Endothelial cell of umbilical vein (primary cell): ENCODE measurements around the gene SYCE1L.
"Not testable (repeated sequence)": the region's sequence is repeated elsewhere in the genome, so short reads cannot be mapped to it uniquely, and the experiment has no call there.

Experiments
- EZH2 ChIP-seq: IDR thresholded peaks from 2 replicates; pipeline ENCODE4 v1.6.1; 2012; ENCODE audit warnings: borderline replicate concordance, low read depth, mild to moderate bottlenecking, moderate library complexity, low read length, inconsistent platforms; ENCODE audit not compliant: severe bottlenecking
- FOS ChIP-seq: IDR thresholded peaks from 2 replicates; pipeline ENCODE4 v1.6.1; 2011; ENCODE audit warnings: mild to moderate bottlenecking, low read length, moderate library complexity, borderline replicate concordance; ENCODE audit not compliant: insufficient read depth
- GATA2 ChIP-seq: IDR thresholded peaks from 2 replicates; pipeline ENCODE4 v1.7.0; 2011; ENCODE audit warnings: low read depth, mild to moderate bottlenecking, moderate library complexity, mixed read lengths, low read length; ENCODE audit not compliant: insufficient read length, insufficient read depth
- JUN ChIP-seq: IDR thresholded peaks from 2 replicates; pipeline ENCODE4 v1.6.1; 2011; ENCODE audit warnings: borderline replicate concordance, low read depth; ENCODE audit not compliant: insufficient read length, insufficient read depth
- MYC ChIP-seq: IDR thresholded peaks from one replicate; pipeline ENCODE4 v1.6.1; 2011; ENCODE audit warnings: mild to moderate bottlenecking, low read depth, low read length
- POLR2A ChIP-seq: IDR thresholded peaks from 2 replicates; pipeline ENCODE4 v1.6.1; 2012; ENCODE audit warnings: low read depth, mild to moderate bottlenecking, control low read depth, low read length
- POLR2AphosphoS5 ChIP-seq: IDR thresholded peaks from 2 replicates; pipeline ENCODE4 v1.6.1; 2012; ENCODE audit warnings: low read depth, mild to moderate bottlenecking, control low read depth, low read length, moderate library complexity; ENCODE audit not compliant: insufficient read depth
- TF ChIP-seq, protein P1 (sequence below), 2 donors: IDR thresholded peaks; 1 replicate in 1 of 2; 2 replicates in 1 of 2; pipeline ENCODE4 v1.5.1; 2011; ENCODE audit warnings: low read length in 2 of 2, mild to moderate bottlenecking in 2 of 2, moderate library complexity in 2 of 2, control low read depth in 1 of 2, inconsistent platforms in 1 of 2, low read depth in 1 of 2; ENCODE audit not compliant: insufficient read depth in 1 of 2; ENCODE audit errors: extremely low read depth in 1 of 2
- TF ChIP-seq, protein P2 (sequence below): IDR thresholded peaks from 2 replicates; pipeline ENCODE4 v1.6.1; 2011; ENCODE audit not compliant: insufficient read depth, insufficient read length

DNA sequence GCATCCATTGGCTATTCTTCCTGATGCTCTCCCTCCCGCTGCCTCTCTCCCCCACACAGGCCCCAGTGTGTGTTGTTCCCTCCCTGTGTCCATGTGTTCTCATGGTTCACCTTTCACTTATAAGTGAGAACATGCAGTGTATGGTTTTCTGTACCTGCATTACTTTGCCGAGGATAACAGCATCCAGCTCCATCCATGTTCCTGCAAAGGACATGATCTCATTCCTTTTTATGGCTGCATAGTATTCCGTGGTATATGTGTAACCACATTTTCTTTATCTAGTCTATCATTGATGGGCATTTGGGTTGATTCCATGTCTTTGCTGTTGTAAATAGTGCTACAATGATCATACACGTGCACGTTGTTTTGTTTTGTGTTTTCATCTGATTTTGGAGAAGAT, 43.3 kb downstream of the SYCE1L start:
- not testable (repeated sequence) for TF ChIP-seq POLR2A, EZH2, GATA2, POLR2AphosphoS5, MYC, FOS, JUN
- TF ChIP-seq, protein P1, sequence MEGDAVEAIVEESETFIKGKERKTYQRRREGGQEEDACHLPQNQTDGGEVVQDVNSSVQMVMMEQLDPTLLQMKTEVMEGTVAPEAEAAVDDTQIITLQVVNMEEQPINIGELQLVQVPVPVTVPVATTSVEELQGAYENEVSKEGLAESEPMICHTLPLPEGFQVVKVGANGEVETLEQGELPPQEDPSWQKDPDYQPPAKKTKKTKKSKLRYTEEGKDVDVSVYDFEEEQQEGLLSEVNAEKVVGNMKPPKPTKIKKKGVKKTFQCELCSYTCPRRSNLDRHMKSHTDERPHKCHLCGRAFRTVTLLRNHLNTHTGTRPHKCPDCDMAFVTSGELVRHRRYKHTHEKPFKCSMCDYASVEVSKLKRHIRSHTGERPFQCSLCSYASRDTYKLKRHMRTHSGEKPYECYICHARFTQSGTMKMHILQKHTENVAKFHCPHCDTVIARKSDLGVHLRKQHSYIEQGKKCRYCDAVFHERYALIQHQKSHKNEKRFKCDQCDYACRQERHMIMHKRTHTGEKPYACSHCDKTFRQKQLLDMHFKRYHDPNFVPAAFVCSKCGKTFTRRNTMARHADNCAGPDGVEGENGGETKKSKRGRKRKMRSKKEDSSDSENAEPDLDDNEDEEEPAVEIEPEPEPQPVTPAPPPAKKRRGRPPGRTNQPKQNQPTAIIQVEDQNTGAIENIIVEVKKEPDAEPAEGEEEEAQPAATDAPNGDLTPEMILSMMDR (IDR thresholded peaks at IDR 0.05; ENCODE audit: extremely low read depth in 1 of 2, insufficient read depth in 1 of 2, low read depth in 1 of 2, low read length in 2 of 2) = not testable (repeated sequence)
- TF ChIP-seq, protein P2, sequence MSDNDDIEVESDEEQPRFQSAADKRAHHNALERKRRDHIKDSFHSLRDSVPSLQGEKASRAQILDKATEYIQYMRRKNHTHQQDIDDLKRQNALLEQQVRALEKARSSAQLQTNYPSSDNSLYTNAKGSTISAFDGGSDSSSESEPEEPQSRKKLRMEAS = not testable (repeated sequence)
